SH-SY5Y (cell line): ENCODE data around the gene CGRRF1.

Experiments
- GATA2 ChIP-seq: IDR thresholded peaks from 2 replicates; pipeline ENCODE4 v1.6.1; 2011; ENCODE audit warnings: mild to moderate bottlenecking, low read depth, low read length
- GATA3 ChIP-seq: IDR thresholded peaks from 2 replicates; pipeline ENCODE4 v1.6.1; 2011; ENCODE audit warnings: low read depth, mild to moderate bottlenecking, low read length, moderate library complexity

DNA sequence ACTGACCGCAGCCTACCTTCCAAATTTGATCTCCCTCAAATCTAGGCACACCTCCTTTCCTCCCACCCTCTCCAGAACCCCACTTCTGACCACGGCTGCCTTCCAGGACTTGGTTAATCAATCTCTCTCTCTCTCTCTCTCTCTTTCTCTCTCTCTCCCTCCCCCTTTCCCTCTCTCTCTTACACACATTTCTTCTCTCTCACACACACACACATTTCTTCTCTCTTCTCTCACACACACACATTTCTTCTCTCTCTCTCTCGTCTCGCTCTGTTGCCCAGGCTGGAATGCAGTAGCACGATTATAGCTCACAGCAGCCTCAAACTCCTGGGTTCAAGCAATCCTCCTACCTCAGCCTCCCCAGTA, 20.4 kb upstream of the CGRRF1 start:
- TF ChIP-seq GATA2 (no peak), GATA3 (no peak)
